NCI-H1417 treated with DMSO at 0.1 percent for 48 hours (cell line): ENCODE measurements around the gene HNRNPC.

ENCODE experiments used
- DNase-seq: peaks from one replicate; lab custom pipeline; 2025; lab: John Stamatoyannopoulos, UW

HNRNPC gene

DNA sequence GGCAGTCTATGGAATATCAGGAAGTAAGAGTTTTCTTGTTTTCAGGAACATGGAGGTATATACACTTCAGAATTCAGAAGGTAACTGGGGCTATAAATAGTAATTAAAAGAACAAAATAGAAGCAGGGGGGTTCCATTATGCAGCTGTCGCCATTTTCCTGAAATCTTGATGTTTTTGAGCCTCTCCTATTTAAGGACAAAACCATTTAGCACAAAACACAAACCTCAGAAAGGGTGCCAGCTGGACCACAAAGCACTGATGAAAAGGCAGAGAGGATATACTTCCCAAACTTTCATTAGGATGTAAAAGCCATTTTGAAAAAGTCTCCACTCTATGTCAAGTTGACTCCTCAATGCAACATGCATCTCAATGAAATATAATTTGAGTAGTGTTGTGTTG lies 59.2 kb downstream of the HNRNPC start:
- DNase-seq: no peak

DNA sequence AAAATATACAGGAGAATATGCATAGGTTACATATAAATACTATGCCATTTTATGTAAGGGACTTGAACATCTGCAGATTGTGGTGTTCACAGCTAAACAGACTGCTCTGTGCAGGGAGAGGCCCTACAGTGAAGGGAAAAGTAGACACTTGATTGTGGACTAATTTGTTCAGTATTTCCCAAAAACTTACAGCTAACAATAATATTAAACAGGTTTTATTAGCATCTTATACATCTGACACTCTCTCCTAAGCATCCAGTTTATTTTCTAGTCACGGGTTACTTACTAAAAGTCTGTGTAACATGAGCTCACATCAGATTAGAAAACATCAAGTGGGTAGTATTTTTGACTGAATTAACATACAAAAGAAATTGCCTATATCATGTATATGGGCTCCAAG lies 60.1 kb downstream of the HNRNPC start:
- DNase-seq: no peak

DNA sequence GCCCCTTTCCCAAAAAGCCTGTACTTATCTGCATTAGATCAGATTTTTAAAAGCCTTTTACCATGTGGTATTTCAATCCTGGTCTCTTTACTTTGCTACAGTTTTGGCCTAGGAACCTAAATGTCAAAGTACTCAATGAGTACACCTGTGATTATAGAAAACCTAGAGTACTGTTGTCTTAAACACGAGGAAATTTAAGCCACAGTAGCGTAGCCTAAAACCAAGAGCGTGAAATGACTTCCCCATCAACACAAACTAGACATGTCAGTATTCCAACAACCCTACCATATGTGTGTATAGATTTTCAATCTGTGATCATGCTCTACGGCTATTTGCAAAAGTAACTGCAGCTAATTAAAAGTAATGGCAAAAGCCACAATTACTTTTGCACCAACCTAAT lies 60.7 kb downstream of the HNRNPC start:
- DNase-seq: no peak

DNA sequence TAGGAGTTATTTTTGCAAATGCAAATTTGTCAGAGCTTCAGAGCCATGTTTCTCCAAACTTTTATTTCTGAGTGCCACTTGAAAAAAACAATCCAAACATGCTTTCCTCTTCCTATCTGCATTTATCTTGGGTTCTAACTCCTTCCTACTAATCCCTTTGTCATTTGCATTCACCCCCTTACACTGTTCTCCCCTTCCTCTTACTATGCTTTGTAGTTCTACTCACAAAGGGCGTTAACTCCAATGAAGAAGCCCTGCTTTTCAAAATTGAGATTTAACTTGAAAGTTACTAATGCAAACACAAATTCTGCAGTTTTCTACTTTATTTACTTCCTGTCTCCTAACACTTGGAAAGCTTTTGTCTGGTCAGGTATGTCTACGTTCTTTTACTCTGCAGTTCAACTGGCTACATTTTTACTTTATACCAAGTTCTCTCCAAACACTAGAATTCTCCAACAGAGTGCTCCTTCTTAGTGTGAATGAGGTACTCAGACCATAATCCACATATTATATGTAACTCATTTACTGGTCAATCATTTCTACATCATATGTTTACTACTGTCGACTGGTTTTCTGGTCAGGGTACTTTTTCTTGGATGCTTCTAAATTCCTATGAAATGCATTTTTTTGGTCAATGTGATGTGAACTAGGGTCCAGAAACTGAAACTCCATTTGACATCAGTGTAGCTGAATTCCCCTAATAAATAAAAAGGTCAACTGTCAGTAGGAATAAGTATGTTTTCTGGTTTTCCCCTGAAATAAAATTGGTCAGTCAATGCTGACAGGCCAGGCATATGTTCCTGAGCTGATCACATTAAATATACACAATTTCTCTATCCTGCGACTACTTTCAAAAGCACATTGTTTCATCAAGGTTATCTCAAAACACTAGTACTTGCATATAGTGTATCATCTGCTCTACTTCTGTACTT lies 62.2 kb downstream of the HNRNPC start:
- DNase-seq: no peak

DNA sequence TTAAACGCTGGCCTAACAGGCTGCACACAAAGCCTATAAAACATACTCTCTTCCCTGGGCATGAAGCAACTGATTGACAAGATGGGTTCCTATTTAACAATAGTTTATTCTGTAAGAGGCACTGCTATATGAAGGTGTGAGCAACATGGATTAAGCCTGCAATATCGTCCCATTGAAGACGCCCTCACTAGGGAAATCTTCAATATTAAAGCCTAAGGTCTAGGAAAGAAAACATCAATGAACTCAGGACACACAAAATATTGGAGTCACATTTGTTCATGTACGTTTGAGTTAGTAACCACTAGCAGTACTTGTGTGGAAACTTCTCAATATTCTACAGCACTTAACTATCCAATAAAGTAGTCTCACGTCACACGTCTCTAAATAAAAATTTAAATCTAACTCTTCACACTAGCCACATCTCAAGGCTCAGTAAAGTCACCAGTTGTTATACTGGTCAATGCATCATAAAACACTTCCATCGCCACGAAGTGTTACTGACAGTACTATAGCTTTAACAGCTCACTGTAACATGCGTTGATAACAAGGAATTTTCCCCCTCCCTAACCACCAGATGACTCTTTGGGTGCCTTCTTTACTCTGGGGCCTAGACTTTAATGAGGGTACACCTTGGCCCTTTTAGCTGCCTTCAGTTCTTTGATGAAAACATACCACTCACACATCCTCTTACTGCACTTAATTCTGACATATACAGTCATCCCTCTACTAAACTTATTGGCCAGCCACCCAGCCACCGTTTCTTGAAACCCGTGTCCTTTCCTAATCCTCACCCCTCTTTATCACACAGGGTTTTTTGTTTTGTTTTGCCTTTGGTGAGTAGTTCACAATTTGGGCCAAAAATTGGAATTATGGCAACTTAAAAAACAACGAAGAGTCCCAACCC lies 63.3 kb downstream of the HNRNPC start:
- no peak for DNase-seq

DNA sequence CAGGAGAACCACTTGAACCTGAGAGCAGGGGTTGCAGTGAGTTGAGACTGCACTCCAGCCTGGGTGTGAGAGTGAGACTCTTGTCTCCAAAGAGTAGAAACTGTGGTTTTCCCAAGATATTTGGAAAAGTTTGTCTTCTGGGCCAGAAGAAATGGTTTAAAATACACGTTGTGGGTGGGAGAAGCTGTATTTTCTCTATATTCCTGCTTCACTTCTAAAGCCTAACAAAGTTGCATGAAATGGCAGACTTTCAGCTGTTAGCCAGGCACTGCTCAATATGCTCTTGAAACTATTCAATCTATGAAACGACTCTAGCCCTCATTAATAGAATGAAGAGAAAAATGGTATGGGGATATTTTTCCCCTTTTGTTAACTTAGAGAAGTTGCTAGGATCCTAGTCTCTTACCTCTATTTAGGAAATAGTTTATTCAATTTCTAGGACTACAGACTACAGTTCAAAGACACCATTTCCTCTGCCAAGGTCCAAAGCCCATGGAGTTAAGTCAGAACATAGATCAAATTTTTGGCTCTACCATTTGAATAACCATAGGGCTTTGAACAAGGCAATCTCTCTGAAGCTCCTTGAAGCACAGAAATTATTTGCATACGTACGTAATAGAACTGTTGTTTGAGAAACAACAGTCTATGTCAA lies 64.1 kb downstream of the HNRNPC start:
- no peak for DNase-seq

DNA sequence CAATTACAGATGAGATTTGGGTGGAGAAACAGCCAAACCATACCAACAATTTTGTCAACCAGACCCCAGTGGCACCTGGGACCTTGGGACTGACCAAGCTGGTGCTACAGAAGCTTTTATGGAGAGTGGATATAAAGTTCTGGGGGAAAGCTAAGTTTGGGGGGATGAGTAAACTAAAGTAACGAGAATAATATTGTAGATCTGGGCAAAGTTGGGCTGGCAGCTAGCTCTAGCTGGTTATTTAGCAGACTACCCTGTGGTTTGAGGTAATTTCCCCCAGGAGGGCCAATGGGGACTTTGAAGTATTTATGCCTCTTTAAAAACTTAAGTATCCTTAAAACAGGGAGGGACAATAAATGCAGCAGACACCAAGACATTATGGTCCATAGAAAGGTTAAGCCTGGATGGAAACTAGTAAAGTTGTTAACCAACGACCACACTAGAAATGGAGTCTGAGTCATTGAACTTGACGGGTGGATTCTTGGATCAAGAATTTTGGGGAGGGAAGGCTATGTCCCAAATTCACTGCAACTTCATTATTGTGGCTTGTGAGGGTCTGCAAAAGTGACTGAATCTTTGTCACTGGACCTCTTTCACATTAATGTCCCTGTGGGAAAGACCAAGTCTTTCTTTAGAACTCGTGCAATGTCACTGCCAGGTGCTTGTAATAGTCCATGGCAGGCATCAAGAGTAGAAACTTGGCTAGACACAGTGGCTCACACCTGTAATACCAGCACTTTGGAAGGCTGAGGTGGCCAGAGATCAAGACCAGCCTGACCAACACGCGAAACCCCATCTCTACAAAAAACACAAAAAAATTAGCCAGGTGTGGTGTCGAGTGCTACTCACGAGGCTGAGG lies 64.8 kb downstream of the HNRNPC start:
- DNase-seq: no peak

DNA sequence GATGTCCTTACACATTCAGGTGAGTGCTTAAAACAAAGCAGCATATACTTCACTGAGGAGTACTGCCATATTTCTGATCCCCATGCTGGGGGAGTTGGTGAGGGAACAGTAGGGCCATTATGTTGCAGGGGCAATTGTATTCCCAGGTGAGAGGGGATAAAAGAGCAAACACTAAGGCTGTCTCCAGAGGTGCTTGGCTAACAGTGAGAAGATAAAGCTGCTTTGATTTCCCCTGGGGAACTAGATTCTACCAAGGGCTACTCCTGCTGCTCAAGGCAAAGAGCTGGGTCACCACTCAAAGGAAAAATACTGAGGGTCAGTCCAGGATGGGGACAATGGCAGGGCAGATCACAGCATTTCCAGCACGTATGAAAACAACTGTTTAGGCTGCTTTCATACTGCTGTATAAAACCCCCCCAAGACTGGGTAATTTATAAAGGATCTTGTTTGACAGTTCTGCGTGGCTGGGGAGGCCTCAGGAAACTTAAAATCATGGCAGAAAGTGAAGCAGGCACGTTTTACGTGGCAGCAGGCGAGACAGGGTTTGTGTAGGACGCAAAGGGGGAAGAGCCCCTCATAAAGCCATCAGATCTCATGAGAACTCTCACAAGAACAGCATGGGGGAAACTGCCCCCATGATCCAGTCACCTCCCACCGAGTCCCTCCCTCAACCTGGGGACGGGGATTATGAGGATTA lies 65.6 kb downstream of the HNRNPC start:
- DNase-seq: no peak

DNA sequence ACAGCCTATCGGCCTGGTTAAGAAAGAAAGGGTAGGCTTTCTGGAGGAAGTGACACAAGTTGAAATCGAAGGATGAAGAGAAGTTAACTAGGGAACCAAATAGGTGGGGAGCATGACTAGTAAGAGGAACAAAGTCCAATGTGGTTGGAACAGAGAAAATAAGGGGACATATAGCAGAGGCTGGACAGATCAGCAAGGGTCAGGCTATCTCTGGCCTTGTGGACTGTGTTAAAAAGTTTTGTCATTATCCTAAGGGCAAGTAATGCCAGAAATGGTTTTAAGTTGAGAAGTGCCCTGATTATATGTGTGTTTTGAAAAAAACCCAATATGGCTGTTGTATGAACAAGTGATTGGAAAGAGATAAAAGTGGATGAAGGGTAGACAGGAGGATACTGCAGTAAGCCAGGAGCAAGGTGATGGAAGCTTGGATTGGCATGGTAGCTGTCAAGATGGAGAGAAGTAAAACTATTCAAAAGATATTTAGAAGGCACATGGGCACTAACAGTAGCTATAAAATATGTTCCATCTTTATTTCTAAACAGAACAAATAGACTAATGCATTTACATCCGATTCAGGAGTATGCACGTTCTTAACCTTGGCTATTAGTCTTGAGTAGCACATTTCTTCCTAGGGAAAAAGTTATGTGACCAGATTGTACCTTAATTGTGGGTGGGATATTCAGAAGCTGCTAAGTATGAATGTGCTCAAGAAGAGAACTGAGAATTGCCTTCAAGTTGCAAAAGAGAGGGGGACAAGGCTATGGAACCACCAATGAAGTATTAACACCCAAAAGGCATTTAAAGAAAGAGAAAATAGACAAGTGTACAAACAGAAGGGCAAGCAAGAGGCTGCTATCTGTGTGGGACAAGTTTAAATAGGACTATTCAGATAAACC lies 66.5 kb downstream of the HNRNPC start:
- DNase-seq: no peak

DNA sequence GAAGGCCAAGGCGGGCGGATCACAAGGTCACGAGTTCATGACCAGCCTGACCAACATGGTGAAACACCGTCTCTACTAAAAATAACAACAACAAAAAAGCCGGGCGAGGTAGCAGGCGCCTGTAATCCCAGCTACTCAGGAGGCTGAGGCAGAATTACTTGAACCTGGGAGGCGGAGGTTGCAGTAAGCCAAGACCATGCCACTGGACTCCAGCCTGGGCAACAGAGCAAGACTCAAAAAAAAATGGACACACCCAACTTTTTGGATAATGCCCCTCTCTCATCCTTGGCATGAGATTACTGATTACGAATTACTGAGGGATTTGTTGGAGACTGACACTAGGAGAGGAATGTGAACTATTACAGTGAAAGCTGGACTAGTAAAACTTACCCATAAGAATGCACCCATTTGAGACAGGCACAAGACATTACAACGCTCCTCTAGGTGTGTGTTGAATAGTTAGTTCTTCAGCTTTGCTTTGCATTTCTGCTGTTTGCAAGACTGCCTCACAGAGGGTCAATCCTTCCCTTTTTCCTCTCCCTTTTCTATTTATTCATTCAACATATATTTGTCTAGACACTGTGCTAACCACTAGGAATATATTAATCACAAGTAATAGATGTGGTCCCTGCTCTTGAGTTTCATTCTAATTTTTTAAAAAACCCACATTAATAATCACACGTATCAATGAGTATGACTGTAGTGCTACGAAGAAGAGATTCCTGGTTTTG lies 67.3 kb downstream of the HNRNPC start:
- DNase-seq: no peak

DNA sequence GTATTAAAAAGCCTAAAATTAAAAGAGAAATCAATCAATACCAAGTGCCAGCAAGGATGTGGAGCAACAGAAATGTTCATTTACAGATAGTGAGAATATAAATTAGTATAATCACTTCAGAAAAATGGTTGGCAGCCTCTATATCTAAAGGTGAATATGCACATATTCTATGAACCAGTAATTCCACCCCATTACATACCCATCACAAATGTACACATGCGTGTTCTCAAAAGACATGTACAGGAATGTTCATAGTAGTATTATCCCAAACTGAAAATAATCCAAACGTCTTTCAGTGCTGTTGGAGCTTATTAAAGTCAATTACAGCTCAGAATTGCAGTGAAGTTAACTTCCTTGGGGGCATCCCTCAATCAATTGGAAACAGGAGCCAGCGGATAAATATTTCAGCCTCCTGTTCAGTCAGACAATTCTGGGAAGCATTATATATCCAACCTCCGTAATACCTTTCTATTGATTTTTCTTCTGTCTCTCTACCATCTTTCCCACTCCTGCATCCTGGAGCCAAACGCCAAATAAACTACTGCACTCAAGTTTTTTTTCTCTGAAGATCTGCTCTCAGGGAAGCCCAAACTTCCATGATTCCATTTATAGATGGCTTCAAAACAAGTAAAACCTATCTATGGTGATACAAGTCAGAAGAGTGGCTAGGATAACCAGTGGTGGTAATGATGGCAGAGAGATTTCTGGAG lies 68.3 kb downstream of the HNRNPC start:
- DNase-seq: no peak

DNA sequence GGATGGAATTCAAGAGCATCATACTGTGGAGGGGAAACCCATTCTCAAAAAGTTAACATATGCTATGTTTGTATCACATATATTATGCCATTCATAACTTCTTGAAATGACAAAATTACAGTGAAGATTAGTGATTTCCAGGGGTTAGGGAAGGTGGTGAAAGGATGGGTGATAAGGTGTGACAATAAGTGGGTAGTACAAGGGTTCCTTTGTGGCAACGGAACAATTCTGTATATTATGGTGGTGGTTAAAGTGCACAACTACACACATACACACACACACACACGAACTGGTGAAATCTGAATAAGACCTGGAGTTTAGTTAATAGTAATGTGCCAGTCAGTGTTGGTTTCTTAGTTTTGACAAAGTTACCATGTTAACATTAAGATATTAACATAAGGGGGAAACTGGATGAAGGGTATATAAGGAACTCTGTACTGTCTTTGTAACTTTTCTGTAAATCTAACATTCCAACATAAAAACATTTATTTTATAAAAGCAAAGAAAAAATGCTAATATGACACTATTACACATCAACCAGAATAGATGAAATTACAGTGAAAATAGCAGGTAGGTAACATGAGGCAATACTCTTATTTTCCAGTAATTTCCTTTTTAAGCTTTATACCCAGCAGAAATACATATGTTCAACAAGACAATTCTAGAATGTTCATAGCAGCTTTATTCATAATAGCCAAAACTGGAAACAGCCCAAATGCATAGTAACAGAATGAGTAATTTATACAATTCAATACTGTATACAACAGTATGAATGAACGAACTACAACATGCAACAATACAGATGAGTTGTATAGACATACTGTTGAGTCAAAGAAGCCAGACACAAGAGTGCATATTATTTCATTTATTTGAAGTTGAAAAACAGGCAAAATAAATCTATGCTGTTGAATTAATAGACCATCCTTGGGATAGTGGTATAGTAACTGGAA lies 69.4 kb downstream of the HNRNPC start:
- DNase-seq: no peak

DNA sequence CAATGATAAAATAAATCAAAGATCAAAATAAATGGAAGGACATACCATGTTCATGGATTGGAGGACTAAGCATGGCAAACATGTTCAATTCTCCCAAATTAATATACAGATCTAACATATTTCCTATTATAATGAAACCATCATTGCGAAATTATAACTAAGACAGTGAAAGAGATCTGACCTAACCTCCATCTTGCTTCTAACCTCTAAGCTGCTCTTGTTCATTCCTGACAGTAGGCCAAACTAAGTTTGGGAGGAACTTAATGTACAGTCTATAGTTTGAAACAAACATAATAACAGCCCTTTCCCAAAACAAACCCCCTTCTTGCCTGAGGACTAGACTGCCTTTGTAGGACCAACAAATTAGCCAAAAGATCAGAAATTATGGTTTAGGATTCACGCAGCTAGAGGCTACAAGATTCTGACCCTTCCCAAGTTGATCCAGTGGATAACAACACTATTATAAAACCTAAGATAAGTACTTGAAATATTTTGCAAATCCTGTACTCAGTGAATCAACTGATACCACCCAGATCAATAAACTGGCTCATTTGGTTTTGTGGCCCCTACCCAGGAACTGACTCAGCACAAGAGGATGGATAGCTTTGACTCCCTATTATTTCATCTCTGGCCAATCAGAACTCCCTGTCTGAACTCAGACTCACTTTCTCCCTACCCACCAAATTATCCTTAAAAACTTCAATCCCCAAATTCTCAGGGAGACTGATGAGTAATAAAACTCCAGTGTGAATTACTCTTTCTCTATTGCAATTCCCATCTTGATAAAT lies 71.6 kb downstream of the HNRNPC start:
- DNase-seq: no peak

DNA sequence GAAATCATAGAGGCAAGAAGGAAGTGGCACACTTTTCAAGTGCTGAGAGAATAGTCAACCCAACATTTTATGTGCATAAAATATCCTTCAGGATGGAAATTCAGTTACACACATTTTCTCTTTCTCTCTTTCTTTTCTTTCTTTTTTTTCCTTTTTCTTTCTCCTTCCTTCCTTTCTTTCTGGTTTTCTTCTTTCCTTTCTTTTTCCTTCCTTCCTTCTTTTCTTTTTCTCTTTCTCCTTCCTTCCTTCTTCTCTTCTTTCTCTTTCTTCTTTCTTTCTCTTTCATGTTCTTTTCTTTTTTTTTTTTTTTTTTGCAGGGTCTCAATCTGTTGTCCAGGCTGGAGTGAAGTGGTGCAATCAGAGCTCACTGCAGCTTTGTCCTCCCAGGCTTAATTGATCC lies 74.6 kb downstream of the HNRNPC start:
- no peak for DNase-seq

DNA sequence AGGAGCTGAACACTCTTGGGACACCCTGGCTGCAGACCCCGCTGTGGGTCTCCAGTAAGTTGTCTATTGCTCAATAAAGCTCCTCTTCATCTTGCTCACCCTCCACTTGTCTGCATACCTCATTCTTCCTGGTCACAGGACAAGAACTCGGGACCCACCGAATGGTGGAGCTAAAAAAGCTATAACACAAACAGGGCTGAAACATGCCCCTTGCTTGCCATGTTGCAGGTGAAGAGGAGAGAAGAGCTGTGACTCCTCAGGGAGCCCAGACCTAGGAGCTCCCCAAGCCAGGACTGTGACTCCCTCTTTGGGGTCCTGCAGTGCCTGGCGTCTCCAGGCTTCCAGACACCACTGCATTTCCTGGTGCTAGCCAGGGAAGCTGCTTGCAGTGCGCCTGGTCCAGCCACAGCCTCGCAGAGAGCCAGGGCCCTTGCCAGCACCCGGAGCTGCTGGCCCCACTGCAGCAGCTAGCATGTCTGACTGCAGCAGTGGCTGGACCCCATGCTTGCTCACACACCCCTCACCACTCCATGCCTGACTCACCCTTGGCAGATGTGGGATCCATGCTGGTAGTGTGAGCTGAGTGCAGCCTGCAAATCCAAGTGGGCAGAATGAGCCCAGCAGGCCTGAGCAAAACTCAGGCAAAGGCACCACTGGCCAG lies 76.2 kb downstream of the HNRNPC start:
- no peak for DNase-seq

DNA sequence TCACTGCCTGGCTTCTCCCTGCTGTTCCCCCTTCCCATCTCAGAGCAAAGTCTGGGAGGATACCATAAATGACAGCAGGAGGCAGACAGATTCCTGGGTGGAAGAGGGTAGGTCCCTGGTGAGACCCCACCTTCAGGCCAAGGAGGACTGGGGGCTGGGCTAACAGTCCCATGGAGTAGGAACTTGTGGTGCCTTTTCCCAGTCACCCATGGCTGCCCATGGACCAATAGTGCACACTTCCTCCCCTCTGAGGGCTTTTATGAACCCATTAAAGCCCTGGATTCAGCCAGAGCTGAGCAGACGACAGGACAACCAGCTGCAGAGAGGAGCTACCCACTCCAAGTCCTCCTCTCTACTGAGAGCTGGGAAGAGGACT lies 76.8 kb downstream of the HNRNPC start:
- no peak for DNase-seq
